ENCODE data around the gene MTAP. TPM values are rescaled to one million over a fixed set of nuclear protein-coding genes. Genes with fewer than 3 reads are reported as not detected.

MTAP gene
- polyA plus RNA-seq, 1 donor from 2014 or later, result 7.7 TPM

DNA sequence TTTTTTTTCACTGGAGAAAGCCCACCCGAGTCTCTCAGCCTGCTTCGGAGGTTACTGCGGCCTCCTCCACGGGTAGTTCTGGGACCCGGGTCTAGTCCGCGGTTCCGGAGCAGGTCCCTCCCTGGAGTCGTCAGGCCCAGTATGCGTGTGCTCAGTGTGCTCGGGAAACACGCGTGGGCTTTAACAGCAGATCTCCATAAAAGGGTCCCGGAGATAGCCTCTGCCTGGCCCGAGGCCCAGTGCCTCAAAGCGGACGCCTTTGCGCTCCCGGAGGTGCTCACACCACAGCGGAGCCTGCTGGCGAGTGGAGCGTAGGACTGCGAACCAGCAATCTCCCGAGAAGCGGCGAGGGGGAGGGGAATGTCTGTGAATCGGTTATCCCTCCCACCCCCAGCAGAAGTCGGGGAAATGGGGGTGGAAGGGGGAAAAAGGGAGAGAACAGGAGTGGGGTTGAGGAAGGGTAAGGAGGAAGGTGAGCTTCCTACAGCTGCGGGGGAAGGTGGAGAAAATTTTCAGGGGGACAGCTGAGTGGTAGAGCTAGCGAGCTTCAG is 163.0 kb downstream of the MTAP start:
- Histone ChIP-seq H2AFZ (ENCODE audit: low read depth, low read length) (no peak overlapping the region), H3K27me3 (ENCODE audit: insufficient read depth, low read depth, low read length) (peaks cover 79% of the 10 kb centered on the region), H3K9ac (ENCODE audit: low read length) (no peak overlapping the region), H3K4me2 (ENCODE audit: low read length) (no peak overlapping the region), H3K9me2 (ENCODE audit: insufficient read depth, low read length) (no peaks in the 10 kb centered on the region), H3K79me2 (replicated peaks; ENCODE audit: insufficient read depth, low read length) (no peaks in the 10 kb centered on the region), H3F3A (ENCODE audit: insufficient read depth, low read length, poor library complexity, severe bottlenecking) (no peaks in the 10 kb centered on the region), H3K9me3 (ENCODE audit: low read length) (peaks cover 14% of the 10 kb centered on the region), H3K27ac (ENCODE audit: low read length) (no peak overlapping the region), H3K4me3 (ENCODE audit: low read length) (peak overlapping the region; percentile 47), H3K36me3 (ENCODE audit: insufficient read depth, low read length) (no peaks in the 10 kb centered on the region), H4K20me1 (ENCODE audit: insufficient read depth) (no peaks in the 10 kb centered on the region)
- no peak for TF ChIP-seq POLR2AphosphoS5 (IDR thresholded peaks at IDR 0.05)
- peak; percentile 45 for TF ChIP-seq CTCF (IDR thresholded peaks at IDR 0.05; ENCODE audit: poor library complexity, severe bottlenecking)
- TF ChIP-seq EZH2 (IDR thresholded peaks at IDR 0.05; ENCODE audit: borderline replicate concordance, insufficient read depth, low read length, poor library complexity, severe bottlenecking), result no peak
- peak; percentile 18 for TF ChIP-seq RAD21 (conservative IDR thresholded peaks at IDR 0.05)
- no peak for TF ChIP-seq TAF1 (IDR thresholded peaks at IDR 0.05; ENCODE audit: low read depth)
- TF ChIP-seq SMC3 (conservative IDR thresholded peaks at IDR 0.05; ENCODE audit: poor library complexity), result no peak
- no peak for TF ChIP-seq EP300 (conservative IDR thresholded peaks at IDR 0.05; ENCODE audit: poor library complexity, severe bottlenecking)
- TF ChIP-seq MXI1 (conservative IDR thresholded peaks at IDR 0.05; ENCODE audit: poor library complexity, severe bottlenecking), result no peak
- TF ChIP-seq REST (IDR thresholded peaks at IDR 0.05; ENCODE audit: borderline replicate concordance), result no peak

- no peak overlapping the region for H3K27ac ChIP-seq (ENCODE audit: low read length)
- no peaks in the 10 kb centered on the region for H3K36me3 ChIP-seq (ENCODE audit: insufficient read depth, low read length)
- no peak overlapping the region for H3K4me3 ChIP-seq (ENCODE audit: low read length)
- H2AFZ ChIP-seq (ENCODE audit: low read depth, low read length), result no peak overlapping the region
- no peaks in the 10 kb centered on the region for H3K9me2 ChIP-seq (ENCODE audit: insufficient read depth, low read length)
- H3K9me3 ChIP-seq (ENCODE audit: low read length), result peaks cover 14% of the 10 kb centered on the region
- H4K20me1 ChIP-seq (ENCODE audit: insufficient read depth), result no peaks in the 10 kb centered on the region
- no peaks in the 10 kb centered on the region for H3K79me2 ChIP-seq (replicated peaks; ENCODE audit: insufficient read depth, low read length)
- no peaks in the 10 kb centered on the region for H3F3A ChIP-seq (ENCODE audit: insufficient read depth, low read length, poor library complexity, severe bottlenecking)
- H3K27me3 ChIP-seq (ENCODE audit: insufficient read depth, low read depth, low read length), result peaks cover 87% of the 10 kb centered on the region
- H3K4me2 ChIP-seq (ENCODE audit: low read length), result no peak overlapping the region
- TF ChIP-seq POLR2AphosphoS5 (IDR thresholded peaks at IDR 0.05) (no peak), TAF1 (IDR thresholded peaks at IDR 0.05; ENCODE audit: low read depth) (no peak), CTCF (IDR thresholded peaks at IDR 0.05; ENCODE audit: poor library complexity, severe bottlenecking) (no peak), REST (IDR thresholded peaks at IDR 0.05; ENCODE audit: borderline replicate concordance) (no peak), SMC3 (conservative IDR thresholded peaks at IDR 0.05; ENCODE audit: poor library complexity) (no peak), RAD21 (conservative IDR thresholded peaks at IDR 0.05) (no peak), EZH2 (IDR thresholded peaks at IDR 0.05; ENCODE audit: borderline replicate concordance, insufficient read depth, low read length, poor library complexity, severe bottlenecking) (no peak)
- H3K9ac ChIP-seq (ENCODE audit: low read length), result no peak overlapping the region
Observed at GRCh38 chr9:21966140-21966851, 163.9 kb downstream of the MTAP start.

Data from neural cell (in vitro differentiated cells).